GM21381 (cell line): ENCODE results near the gene STPG1.

Experiments
- ATAC-seq: cut with Tn5 transposase; IDR thresholded peaks from one replicate; pipeline ENCODE4 v1.9.1; 2021; ENCODE audit warnings: mild to moderate bottlenecking, moderate library complexity; ENCODE audit not compliant: unreplicated experiment

STPG1 gene

GRCh38 chr1:24393892-24394291 lies 19.7 kb downstream of the STPG1 start:
- ATAC-seq = no peak

- no peak for ATAC-seq
Measured at GRCh38 chr1:24392982-24393650, 20.5 kb downstream of the STPG1 start.

- no peak for ATAC-seq
Measured at GRCh38 chr1:24392604-24392946, 21.0 kb downstream of the STPG1 start.

GRCh38 chr1:24391882-24392603 lies 21.5 kb downstream of the STPG1 start:
- peak; percentile 79 for ATAC-seq

- ATAC-seq = no peak
Measured at GRCh38 chr1:24390924-24391782, 22.4 kb downstream of the STPG1 start.

GRCh38 chr1:24389231-24389678 lies 24.3 kb downstream of the STPG1 start:
- ATAC-seq = no peak

- no peak for ATAC-seq
Measured at GRCh38 chr1:24388331-24388885, 25.2 kb downstream of the STPG1 start.

- no peak for ATAC-seq
Measured at GRCh38 chr1:24387636-24388175, 25.9 kb downstream of the STPG1 start.

GRCh38 chr1:24386931-24387330 lies 26.7 kb downstream of the STPG1 start:
- ATAC-seq = no peak

- ATAC-seq = no peak
Measured at GRCh38 chr1:24386241-24386640, 27.3 kb downstream of the STPG1 start.

- no peak for ATAC-seq
Measured at GRCh38 chr1:24385160-24385940, 28.2 kb downstream of the STPG1 start.

GRCh38 chr1:24384251-24385090 lies 29.1 kb downstream of the STPG1 start:
- peak; percentile 58 for ATAC-seq

- ATAC-seq = no peak
Measured at GRCh38 chr1:24383381-24383940, 30.1 kb downstream of the STPG1 start.

- ATAC-seq = no peak
Measured at GRCh38 chr1:24382165-24382577, 31.4 kb downstream of the STPG1 start.

GRCh38 chr1:24381256-24381655 lies 32.3 kb downstream of the STPG1 start:
- no peak for ATAC-seq

GRCh38 chr1:24380508-24380907 lies 33.1 kb downstream of the STPG1 start:
- no peak for ATAC-seq

- ATAC-seq = no peak
Measured at GRCh38 chr1:24379733-24380315, 33.8 kb downstream of the STPG1 start.

GRCh38 chr1:24374891-24375786 lies 38.4 kb downstream of the STPG1 start:
- ATAC-seq = no peak
